ENCODE data around the gene GJA4. TPM values are rescaled to one million over a fixed set of nuclear protein-coding genes. Genes with fewer than 3 reads are reported as not detected.
A peak's percentile ranks its signal among the peaks of the same experiment; 100 is the strongest.

The GJA4 gene
- total and polyA plus RNA-seq, 2 of the 8 experiments (the other 6 are each of a cell fraction or from before 2014, with no cell fraction given): 3.2 to 3.9 TPM

DNA sequence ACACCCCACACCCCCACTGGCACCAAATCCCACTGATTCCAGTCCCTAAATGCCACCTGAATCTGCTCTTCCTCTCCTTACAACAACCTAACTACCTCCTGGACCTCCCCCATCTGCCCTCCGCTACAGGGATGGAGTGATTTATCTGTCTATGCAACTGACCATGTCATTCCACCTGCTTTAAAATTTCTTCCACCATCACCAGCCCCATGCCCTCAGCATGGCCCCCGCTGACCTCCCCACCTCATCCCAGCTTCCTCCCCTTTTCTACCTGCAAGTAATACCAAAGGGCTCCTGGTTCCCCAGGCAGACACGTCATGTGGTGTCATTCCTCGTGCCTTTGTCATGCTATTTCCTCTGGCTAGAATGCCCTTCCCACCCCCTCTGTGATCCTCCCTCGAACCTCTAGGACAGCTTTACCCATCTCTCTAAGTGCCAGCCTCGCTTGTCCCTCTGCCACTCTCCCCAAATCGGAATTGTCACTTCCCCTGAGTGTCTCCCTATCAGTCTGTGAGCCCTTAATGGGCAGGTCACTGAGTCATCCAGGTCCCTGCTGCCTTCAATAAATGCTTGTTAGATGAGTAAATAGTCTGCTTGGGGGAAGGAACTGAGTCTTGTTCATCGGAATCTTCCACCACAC is 29.5 kb upstream of the GJA4 start:
- CTCF ChIA-PET (ENCODE audit: partially characterized antibody): interaction anchor here (1.2 to 1.4 kb wide), 2 partner anchors 11 to 28 kb away, joined by 3 read pairs; no protein-coding TSS in a partner anchor
- Histone ChIP-seq H2AFZ (ENCODE audit: low read length) (no peak overlapping the region), H3K4ac (replicated peaks; ENCODE audit: insufficient read length, low read depth, low read length) (peak overlapping the region; percentile 19), H3K79me1 (ENCODE audit: low read depth, low read length) (no peaks in the 10 kb centered on the region), H4K91ac (replicated peaks; ENCODE audit: insufficient read length, low read length) (peak overlapping the region; percentile 85), H3K9ac (replicated peaks in 1 of 4; ENCODE audit: extremely low read depth in 1 of 4, low read depth in 3 of 4, low read length in 3 of 4) (no peak overlapping the region), H3K79me2 (ENCODE audit: control insufficient read depth in 1 of 2, insufficient read depth in 2 of 2, low read length in 2 of 2) (no peaks in the 10 kb centered on the region), H4K5ac (ENCODE audit: insufficient read length, low read depth, low read length) (no peak overlapping the region), H3K18ac (ENCODE audit: extremely low read depth, low read length) (peak overlapping the region; percentile 93; the same call in 1 of the 2 replicates), H3K36me3 (ENCODE audit: control insufficient read depth in 2 of 4, insufficient read depth in 4 of 4, low read length in 3 of 4) (no peaks in the 10 kb centered on the region), H3K4me3 (ENCODE audit: extremely low read depth in 1 of 4, insufficient read depth in 2 of 4, low read depth in 3 of 4, low read length in 4 of 4) (peak overlapping the region in 1 of 4 experiments; percentile 0; a peak in 2 of 8 replicates), H3K56ac (replicated peaks; ENCODE audit: insufficient read length, low read depth, low read length) (no peak overlapping the region), H3K23me2 (ENCODE audit: low read depth, low read length) (no peaks in the 10 kb centered on the region), H3K9me3 (ENCODE audit: insufficient read depth in 2 of 2, low read depth in 1 of 2, low read length in 1 of 2) (no peaks in the 10 kb centered on the region; a peak in 1 of 4 replicates), H2BK120ac (replicated peaks; ENCODE audit: low read depth, low read length) (peak overlapping the region; percentile 79), H2BK15ac (ENCODE audit: low read length) (0 out of 2 replicates have a peak overlapping the region, but pooled peaks have one; percentile 73), H3K14ac (ENCODE audit: insufficient read length) (no peak overlapping the region), H4K20me1 (replicated peaks in 1 of 2; ENCODE audit: control insufficient read depth in 1 of 2, insufficient read depth in 2 of 2, low read length in 2 of 2) (no peaks in the 10 kb centered on the region), H2BK5ac (ENCODE audit: low read depth, low read length) (0 out of 2 replicates have a peak overlapping the region, but pooled peaks have one; percentile 12), H3K27ac (ENCODE audit: low read depth, low read length) (no peak overlapping the region), H2BK12ac (ENCODE audit: low read depth, low read length) (peak overlapping the region; percentile 76; the same call in 1 of the 2 replicates), H2BK20ac (ENCODE audit: low read length) (peak overlapping the region; percentile 86; the same call in 1 of the 2 replicates), H4K8ac (ENCODE audit: extremely low read depth, insufficient read depth, low read length) (no peak overlapping the region), H3K27me3 (replicated peaks in 1 of 4; ENCODE audit: control insufficient read depth in 3 of 4, extremely low read depth in 1 of 4, insufficient read depth in 3 of 4, low read length in 3 of 4) (no peaks in the 10 kb centered on the region; a peak in 1 of 7 replicates), H3K4me1 (replicated peaks in 1 of 4; ENCODE audit: control insufficient read depth in 3 of 4, insufficient read depth in 4 of 4, low read length in 3 of 4) (peaks cover 5 to 20% (median 8%) of the 10 kb centered on the region in 4 experiments), H3K4me2 (ENCODE audit: insufficient read depth in 1 of 2, low read depth in 2 of 2, low read length in 2 of 2) (peak overlapping the region in 1 of 2 experiments; percentile 39; a peak in 1 of 4 replicates), H2AK5ac (ENCODE audit: low read depth, low read length) (peak overlapping the region; percentile 68; the same call in 1 of the 2 replicates), H3K23ac (ENCODE audit: insufficient read length) (no peak overlapping the region)
- TF ChIP-seq GTF2F1 (IDR thresholded peaks at IDR 0.05; ENCODE audit: borderline replicate concordance, low read depth, low read length) (no peak), FOSL1 (IDR thresholded peaks at IDR 0.05; ENCODE audit: insufficient read depth, low read depth, low read length) (no peak), EP300 (IDR thresholded peaks at IDR 0.05; ENCODE audit: borderline replicate concordance in 1 of 2, low read depth in 2 of 2, low read length in 2 of 2) (no peak), NRF1 (IDR thresholded peaks at IDR 0.05; ENCODE audit: low read depth, low read length) (no peak), CREB1 (IDR thresholded peaks at IDR 0.05) (peak; percentile 69), CHD1 (IDR thresholded peaks at IDR 0.05; ENCODE audit: low read depth, low read length) (no peak)
- TF ChIP-seq, protein P1, sequence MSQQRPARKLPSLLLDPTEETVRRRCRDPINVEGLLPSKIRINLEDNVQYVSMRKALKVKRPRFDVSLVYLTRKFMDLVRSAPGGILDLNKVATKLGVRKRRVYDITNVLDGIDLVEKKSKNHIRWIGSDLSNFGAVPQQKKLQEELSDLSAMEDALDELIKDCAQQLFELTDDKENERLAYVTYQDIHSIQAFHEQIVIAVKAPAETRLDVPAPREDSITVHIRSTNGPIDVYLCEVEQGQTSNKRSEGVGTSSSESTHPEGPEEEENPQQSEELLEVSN (IDR thresholded peaks at IDR 0.05): no peak
- TF ChIP-seq, protein P2, sequence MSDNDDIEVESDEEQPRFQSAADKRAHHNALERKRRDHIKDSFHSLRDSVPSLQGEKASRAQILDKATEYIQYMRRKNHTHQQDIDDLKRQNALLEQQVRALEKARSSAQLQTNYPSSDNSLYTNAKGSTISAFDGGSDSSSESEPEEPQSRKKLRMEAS (IDR thresholded peaks at IDR 0.05): peak; percentile 47; the same call in 1 of the 2 replicates
- WGBS, 2 experiments (ENCODE audit: extremely low coverage in 1 of 2, insufficient coverage in 1 of 2, insufficient read length in 1 of 2, insufficient replicate concordance in 2 of 2, low coverage in 1 of 2, low lambda C conversion rate in 2 of 2, missing lambda C conversion rate in 1 of 2): 62% methylated on average over 8 of the region's 8 CpGs; no CpG with 5 or more reads in 1 of the 2 experiments
- FAIRE-seq (peak; percentile 80), DNase-seq (ENCODE audit: low read depth in 1 of 2, low spot score in 2 of 2) (no peak)
- POLR2A ChIA-PET (ENCODE audit: partially characterized antibody): interaction anchor here (1.0 to 1.4 kb wide), 2 partner anchors 18 to 19 kb away, joined by 3 read pairs; partner anchors contain the start of gene GJB3
